ENCODE data around the gene DDX42. TPM values are rescaled to one million over a fixed set of nuclear protein-coding genes. Genes with fewer than 3 reads are reported as not detected.

The DDX42 gene
- total RNA-seq, 1 experiment from 2014 or later: 174 TPM

DNA sequence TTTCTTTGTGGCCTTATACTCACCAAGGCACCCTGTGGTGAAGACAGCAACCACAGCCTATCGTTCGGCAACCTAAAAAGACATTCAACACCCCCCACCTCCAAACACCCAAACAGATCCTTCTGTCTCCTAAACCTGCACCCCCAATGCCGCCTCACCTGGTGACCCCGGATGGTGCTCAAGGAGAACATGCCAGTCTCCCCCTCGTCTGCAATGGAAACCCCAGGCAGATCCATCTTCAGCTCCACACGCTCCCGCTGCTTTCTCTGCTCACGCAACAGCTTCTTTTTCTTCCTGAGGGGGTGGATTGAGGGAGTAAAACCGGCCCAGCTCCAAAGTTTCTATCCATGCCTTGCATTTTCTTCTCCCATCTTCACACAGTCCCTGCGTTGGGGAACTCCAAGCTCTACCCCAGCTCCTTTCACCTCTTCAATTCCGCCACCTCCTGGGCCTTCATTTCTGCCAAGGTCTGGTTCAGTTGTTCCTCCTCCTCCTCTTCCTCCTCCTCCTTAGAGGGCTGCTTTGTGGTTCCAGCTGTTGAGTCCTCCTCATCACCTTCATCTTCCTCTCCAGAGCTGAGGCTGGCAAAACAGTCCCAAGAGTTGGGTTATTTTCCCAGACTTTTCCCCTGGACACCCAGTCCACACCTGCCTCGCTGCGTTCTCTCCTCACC, 49.8 kb downstream of the DDX42 start:
- H3K4me1 ChIP-seq (ENCODE audit: control insufficient read depth in 1 of 2, insufficient read depth in 2 of 2, low read length in 2 of 2): peaks cover 8 to 16% of the 10 kb centered on the region in 2 experiments
- H3K9ac ChIP-seq (ENCODE audit: low read length): no peak overlapping the region
- H3K27me3 ChIP-seq (ENCODE audit: insufficient read depth, low read length): no peaks in the 10 kb centered on the region
- H4K20me1 ChIP-seq (ENCODE audit: insufficient read depth): peaks cover 8% of the 10 kb centered on the region; the same call in 1 of the 2 replicates
- intact Hi-C loops (cut with micrococcal nuclease): no loop called here
- H3K9me3 ChIP-seq (ENCODE audit: control insufficient read depth in 1 of 2, insufficient read depth in 1 of 2, low read depth in 1 of 2, low read length in 2 of 2): no peaks in the 10 kb centered on the region
- H3K36me3 ChIP-seq (ENCODE audit: control insufficient read depth in 1 of 2, insufficient read depth in 2 of 2, low read length in 2 of 2): peaks cover 63 to 70% of the 10 kb centered on the region in 2 experiments
- no peak overlapping the region for H3K27ac ChIP-seq (ENCODE audit: low read depth, low read length)
- TF ChIP-seq, protein P1, sequence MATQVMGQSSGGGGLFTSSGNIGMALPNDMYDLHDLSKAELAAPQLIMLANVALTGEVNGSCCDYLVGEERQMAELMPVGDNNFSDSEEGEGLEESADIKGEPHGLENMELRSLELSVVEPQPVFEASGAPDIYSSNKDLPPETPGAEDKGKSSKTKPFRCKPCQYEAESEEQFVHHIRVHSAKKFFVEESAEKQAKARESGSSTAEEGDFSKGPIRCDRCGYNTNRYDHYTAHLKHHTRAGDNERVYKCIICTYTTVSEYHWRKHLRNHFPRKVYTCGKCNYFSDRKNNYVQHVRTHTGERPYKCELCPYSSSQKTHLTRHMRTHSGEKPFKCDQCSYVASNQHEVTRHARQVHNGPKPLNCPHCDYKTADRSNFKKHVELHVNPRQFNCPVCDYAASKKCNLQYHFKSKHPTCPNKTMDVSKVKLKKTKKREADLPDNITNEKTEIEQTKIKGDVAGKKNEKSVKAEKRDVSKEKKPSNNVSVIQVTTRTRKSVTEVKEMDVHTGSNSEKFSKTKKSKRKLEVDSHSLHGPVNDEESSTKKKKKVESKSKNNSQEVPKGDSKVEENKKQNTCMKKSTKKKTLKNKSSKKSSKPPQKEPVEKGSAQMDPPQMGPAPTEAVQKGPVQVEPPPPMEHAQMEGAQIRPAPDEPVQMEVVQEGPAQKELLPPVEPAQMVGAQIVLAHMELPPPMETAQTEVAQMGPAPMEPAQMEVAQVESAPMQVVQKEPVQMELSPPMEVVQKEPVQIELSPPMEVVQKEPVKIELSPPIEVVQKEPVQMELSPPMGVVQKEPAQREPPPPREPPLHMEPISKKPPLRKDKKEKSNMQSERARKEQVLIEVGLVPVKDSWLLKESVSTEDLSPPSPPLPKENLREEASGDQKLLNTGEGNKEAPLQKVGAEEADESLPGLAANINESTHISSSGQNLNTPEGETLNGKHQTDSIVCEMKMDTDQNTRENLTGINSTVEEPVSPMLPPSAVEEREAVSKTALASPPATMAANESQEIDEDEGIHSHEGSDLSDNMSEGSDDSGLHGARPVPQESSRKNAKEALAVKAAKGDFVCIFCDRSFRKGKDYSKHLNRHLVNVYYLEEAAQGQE (IDR thresholded peaks at IDR 0.05; ENCODE audit: low read depth): no peak
- TF ChIP-seq SP1 (IDR thresholded peaks at IDR 0.05; ENCODE audit: low read depth) (no peak), EZH2phosphoT487 (IDR thresholded peaks at IDR 0.05; ENCODE audit: borderline replicate concordance) (no peak), TCF7L2 (IDR thresholded peaks at IDR 0.05; ENCODE audit: borderline replicate concordance, extremely low read depth, insufficient read depth, insufficient read length) (no peak), ELF1 (IDR thresholded peaks at IDR 0.05; ENCODE audit: borderline replicate concordance, low read depth) (no peak), ZFX (IDR thresholded peaks at IDR 0.05) (no peak), POLR2A (IDR thresholded peaks at IDR 0.05; ENCODE audit: borderline replicate concordance, extremely low read depth, insufficient read depth, insufficient read length) (no peak), JUND (IDR thresholded peaks at IDR 0.05) (no peak), POLR2AphosphoS5 (IDR thresholded peaks at IDR 0.05; ENCODE audit: low read depth, low read length) (no peak), CEBPB (IDR thresholded peaks at IDR 0.05; ENCODE audit: low read depth) (no peak), SRF (IDR thresholded peaks at IDR 0.05; ENCODE audit: low read depth) (no peak)
- TF ChIP-seq, protein P2, sequence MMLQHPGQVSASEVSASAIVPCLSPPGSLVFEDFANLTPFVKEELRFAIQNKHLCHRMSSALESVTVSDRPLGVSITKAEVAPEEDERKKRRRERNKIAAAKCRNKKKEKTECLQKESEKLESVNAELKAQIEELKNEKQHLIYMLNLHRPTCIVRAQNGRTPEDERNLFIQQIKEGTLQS (IDR thresholded peaks at IDR 0.05): no peak
- TF ChIP-seq, protein P3, sequence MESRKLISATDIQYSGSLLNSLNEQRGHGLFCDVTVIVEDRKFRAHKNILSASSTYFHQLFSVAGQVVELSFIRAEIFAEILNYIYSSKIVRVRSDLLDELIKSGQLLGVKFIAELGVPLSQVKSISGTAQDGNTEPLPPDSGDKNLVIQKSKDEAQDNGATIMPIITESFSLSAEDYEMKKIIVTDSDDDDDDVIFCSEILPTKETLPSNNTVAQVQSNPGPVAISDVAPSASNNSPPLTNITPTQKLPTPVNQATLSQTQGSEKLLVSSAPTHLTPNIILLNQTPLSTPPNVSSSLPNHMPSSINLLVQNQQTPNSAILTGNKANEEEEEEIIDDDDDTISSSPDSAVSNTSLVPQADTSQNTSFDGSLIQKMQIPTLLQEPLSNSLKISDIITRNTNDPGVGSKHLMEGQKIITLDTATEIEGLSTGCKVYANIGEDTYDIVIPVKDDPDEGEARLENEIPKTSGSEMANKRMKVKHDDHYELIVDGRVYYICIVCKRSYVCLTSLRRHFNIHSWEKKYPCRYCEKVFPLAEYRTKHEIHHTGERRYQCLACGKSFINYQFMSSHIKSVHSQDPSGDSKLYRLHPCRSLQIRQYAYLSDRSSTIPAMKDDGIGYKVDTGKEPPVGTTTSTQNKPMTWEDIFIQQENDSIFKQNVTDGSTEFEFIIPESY (IDR thresholded peaks at IDR 0.05; ENCODE audit: extremely low read depth, insufficient replicate concordance, low read length): no peak
- TF ChIP-seq, protein P4, sequence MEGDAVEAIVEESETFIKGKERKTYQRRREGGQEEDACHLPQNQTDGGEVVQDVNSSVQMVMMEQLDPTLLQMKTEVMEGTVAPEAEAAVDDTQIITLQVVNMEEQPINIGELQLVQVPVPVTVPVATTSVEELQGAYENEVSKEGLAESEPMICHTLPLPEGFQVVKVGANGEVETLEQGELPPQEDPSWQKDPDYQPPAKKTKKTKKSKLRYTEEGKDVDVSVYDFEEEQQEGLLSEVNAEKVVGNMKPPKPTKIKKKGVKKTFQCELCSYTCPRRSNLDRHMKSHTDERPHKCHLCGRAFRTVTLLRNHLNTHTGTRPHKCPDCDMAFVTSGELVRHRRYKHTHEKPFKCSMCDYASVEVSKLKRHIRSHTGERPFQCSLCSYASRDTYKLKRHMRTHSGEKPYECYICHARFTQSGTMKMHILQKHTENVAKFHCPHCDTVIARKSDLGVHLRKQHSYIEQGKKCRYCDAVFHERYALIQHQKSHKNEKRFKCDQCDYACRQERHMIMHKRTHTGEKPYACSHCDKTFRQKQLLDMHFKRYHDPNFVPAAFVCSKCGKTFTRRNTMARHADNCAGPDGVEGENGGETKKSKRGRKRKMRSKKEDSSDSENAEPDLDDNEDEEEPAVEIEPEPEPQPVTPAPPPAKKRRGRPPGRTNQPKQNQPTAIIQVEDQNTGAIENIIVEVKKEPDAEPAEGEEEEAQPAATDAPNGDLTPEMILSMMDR (IDR thresholded peaks at IDR 0.05 in 2 of 3, conservative IDR thresholded peaks at IDR 0.05 in 1 of 3; ENCODE audit: borderline replicate concordance in 1 of 3, insufficient read depth in 1 of 3, low read depth in 2 of 3, low read length in 2 of 3): no peak
- TF ChIP-seq, protein P5, sequence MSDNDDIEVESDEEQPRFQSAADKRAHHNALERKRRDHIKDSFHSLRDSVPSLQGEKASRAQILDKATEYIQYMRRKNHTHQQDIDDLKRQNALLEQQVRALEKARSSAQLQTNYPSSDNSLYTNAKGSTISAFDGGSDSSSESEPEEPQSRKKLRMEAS (IDR thresholded peaks at IDR 0.05): no peak
- peaks cover 88% of the 10 kb centered on the region for H3K79me2 ChIP-seq (ENCODE audit: insufficient read depth, low read length)
- H3K9me2 ChIP-seq (ENCODE audit: insufficient read depth): no peaks in the 10 kb centered on the region
- RAD21 ChIA-PET (ENCODE audit: low non-redundant PET in 1 of 2, low total read pairs in 2 of 2, uncharacterized antibody in 2 of 2, unreplicated experiment in 2 of 2): no interaction called here
- no TSS peak for BruUV-seq (replicated peaks)
- H2AFZ ChIP-seq (ENCODE audit: low read depth, low read length, poor library complexity, severe bottlenecking): no peak overlapping the region
- ATAC-seq (no peak), DNase-seq (ENCODE audit: low read depth, low spot score) (no peak)
- POLR2A ChIA-PET: no interaction called here
- CTCF ChIA-PET: interaction anchor here (1.2 kb wide), 1 partner anchor 11 kb away, joined by 4 read pairs; no protein-coding TSS in a partner anchor
- no peak overlapping the region for H3K4me3 ChIP-seq (replicated peaks in 1 of 2; ENCODE audit: low read depth in 1 of 2, low read length in 2 of 2)
- no peak overlapping the region for H3K4me2 ChIP-seq (ENCODE audit: low read length)
